GM19455 (cell line): ENCODE data around the gene SSRP1.
"Not testable (repeated sequence)": the region's sequence is repeated elsewhere in the genome, so short reads cannot be mapped to it uniquely, and the experiment has no call there.

Experiments used
- ATAC-seq: cut with Tn5 transposase; IDR thresholded peaks from one replicate; pipeline ENCODE4 v1.9.1; 2021; ENCODE audit not compliant: unreplicated experiment

SSRP1 gene

GRCh38 chr11:57340039-57340615 lies 4.4 kb upstream of the SSRP1 start:
- no peak for ATAC-seq

- no peak for ATAC-seq
Observed at GRCh38 chr11:57339328-57339727, 3.6 kb upstream of the SSRP1 start.

- ATAC-seq, result no peak
Observed at GRCh38 chr11:57338142-57338541, 2.5 kb upstream of the SSRP1 start, which contains the start of gene P2RX3. Gene P2RX3 (plus strand): TSS chr11:57338352. CDS start chr11:57338551, 199 bp downstream.

GRCh38 chr11:57336856-57337255 lies 1.2 kb upstream of the SSRP1 start:
- not testable (repeated sequence) for ATAC-seq

GRCh38 chr11:57336111-57336666 lies 497 bp upstream of the SSRP1 start:
- ATAC-seq, result no peak

- no peak for ATAC-seq
Observed at GRCh38 chr11:57335023-57335342, 709 bp downstream of the SSRP1 start.

GRCh38 chr11:57332694-57333440 lies 2.8 kb downstream of the SSRP1 start:
- no peak for ATAC-seq

GRCh38 chr11:57331720-57332119 lies 4.0 kb downstream of the SSRP1 start:
- ATAC-seq, result no peak

- ATAC-seq, result no peak
Observed at GRCh38 chr11:57330029-57330428, 5.7 kb downstream of the SSRP1 start.

- ATAC-seq, result no peak
Observed at GRCh38 chr11:57327721-57328120, 8.0 kb downstream of the SSRP1 start.

- no peak for ATAC-seq
Observed at GRCh38 chr11:57325735-57326048, 10.0 kb downstream of the SSRP1 start.

- peak; percentile 89 for ATAC-seq
Observed at GRCh38 chr11:57324886-57325734, 10.6 kb downstream of the SSRP1 start, which contains the start of gene TNKS1BP1. Gene TNKS1BP1 (minus strand): TSS chr11:57324952. CDS start chr11:57321885, 3,067 bp downstream.

GRCh38 chr11:57324154-57324885 lies 11.4 kb downstream of the SSRP1 start:
- peak; percentile 29 for ATAC-seq

- no peak for ATAC-seq
Observed at GRCh38 chr11:57323855-57324153, 11.9 kb downstream of the SSRP1 start.

- no peak for ATAC-seq
Observed at GRCh38 chr11:57323167-57323854, 12.4 kb downstream of the SSRP1 start.

- ATAC-seq, result no peak
Observed at GRCh38 chr11:57322256-57323166, 13.2 kb downstream of the SSRP1 start.

- ATAC-seq, result no peak
Observed at GRCh38 chr11:57321388-57322255, 14.1 kb downstream of the SSRP1 start.

GRCh38 chr11:57320719-57321387 lies 14.8 kb downstream of the SSRP1 start:
- ATAC-seq, result no peak
